SK-N-SH treated with all-trans-retinoic acid at 6 μM for 48 hours (cell line): ENCODE measurements around the gene FRMD4A.
"Not testable (repeated sequence)": the region's sequence is repeated elsewhere in the genome, so short reads cannot be mapped to it uniquely, and the experiment has no call there.

Source experiments
- ATAC-seq: fragments of 200-7000 bp; cut with Tn5 transposase; 3 replicates; pipeline ENCODE4 v1.9.1; 2020; ENCODE audit warnings: mild to moderate bottlenecking, moderate library complexity
- ARNTL ChIP-seq: fragments of 450-650 bp; formaldehyde crosslinking; IDR thresholded peaks from 2 replicates; pipeline ENCODE4 v1.5.0; 2020; ENCODE audit warnings: low read depth, mild to moderate bottlenecking, moderate library complexity, borderline replicate concordance
- BACH2 ChIP-seq: fragments of 250-450 bp; sonication (Bioruptor Pico); IDR thresholded peaks from 2 replicates; pipeline ENCODE4 v1.9.0; 2021; ENCODE audit warnings: mild to moderate bottlenecking, borderline replicate concordance
- CREB5 ChIP-seq: fragments of 250-450 bp; sonication (Bioruptor Pico); IDR thresholded peaks from 2 replicates; pipeline ENCODE4 v1.5.1; 2020; ENCODE audit warnings: low read depth, mild to moderate bottlenecking, moderate library complexity
- CSDC2 ChIP-seq: fragments of 250-450 bp; sonication (Bioruptor Pico); IDR thresholded peaks from 2 replicates; pipeline ENCODE4 v1.5.0; 2020; ENCODE audit warnings: mild to moderate bottlenecking, moderate library complexity
- CSRNP3 ChIP-seq: fragments of 250-450 bp; sonication (Bioruptor Pico); IDR thresholded peaks from 2 replicates; pipeline ENCODE4 v1.5.1; 2021; ENCODE audit warnings: mild to moderate bottlenecking, moderate library complexity
- ESRRG ChIP-seq: fragments of 250-450 bp; sonication (Bioruptor Pico); IDR thresholded peaks from 2 replicates; pipeline ENCODE4 v1.6.1; 2021; ENCODE audit warnings: mild to moderate bottlenecking
- GLIS3 ChIP-seq: fragments of 250-450 bp; sonication (Bioruptor Pico); IDR thresholded peaks from 2 replicates; pipeline ENCODE4 v1.5.0; 2020; ENCODE audit warnings: mild to moderate bottlenecking, moderate library complexity
- ISL1 ChIP-seq: fragments of 250-450 bp; sonication (Bioruptor Pico); IDR thresholded peaks from 2 replicates; pipeline ENCODE4 v2.1.2; 2022; ENCODE audit warnings: mild to moderate bottlenecking, moderate library complexity
- OSR1 ChIP-seq: fragments of 250-450 bp; sonication (Bioruptor Pico); IDR thresholded peaks from 2 replicates; pipeline ENCODE4 v1.8.0; 2022; ENCODE audit warnings: moderate library complexity, mild to moderate bottlenecking, inconsistent platforms
- PATZ1 ChIP-seq: fragments of 250-450 bp; sonication (Bioruptor Pico); IDR thresholded peaks from 2 replicates; pipeline ENCODE4 v1.8.0; 2020; ENCODE audit warnings: mild to moderate bottlenecking, moderate library complexity, borderline replicate concordance
- POU6F1 ChIP-seq: fragments of 250-450 bp; sonication (Bioruptor Pico); IDR thresholded peaks from 2 replicates; pipeline ENCODE4 v1.8.0; 2021; ENCODE audit warnings: low read depth, mild to moderate bottlenecking, moderate library complexity, borderline replicate concordance
- PPARA ChIP-seq: fragments of 250-450 bp; sonication (Bioruptor Pico); IDR thresholded peaks from 2 replicates; pipeline ENCODE4 v1.5.0; 2020; ENCODE audit warnings: mild to moderate bottlenecking, borderline replicate concordance
- RARB ChIP-seq: fragments of 250-450 bp; sonication (Bioruptor Pico); IDR thresholded peaks from 2 replicates; pipeline ENCODE4 v1.8.0; 2021; ENCODE audit warnings: mild to moderate bottlenecking, moderate library complexity
- TCF4 ChIP-seq: fragments of 250-450 bp; sonication (Bioruptor Pico); IDR thresholded peaks from 2 replicates; pipeline ENCODE4 v1.8.0; 2021; ENCODE audit warnings: mild to moderate bottlenecking, moderate library complexity, borderline replicate concordance
- ZC3H10 ChIP-seq: fragments of 250-450 bp; sonication (Bioruptor Pico); IDR thresholded peaks from 2 replicates; pipeline ENCODE4 v1.5.1; 2021; ENCODE audit warnings: mild to moderate bottlenecking, moderate library complexity
- ZFP3 ChIP-seq: fragments of 250-450 bp; sonication (Bioruptor Pico); IDR thresholded peaks from 2 replicates; pipeline ENCODE4 v1.5.0; 2020; ENCODE audit warnings: mild to moderate bottlenecking, moderate library complexity
- ZFP30 ChIP-seq: fragments of 450-650 bp; formaldehyde crosslinking; IDR thresholded peaks from 2 replicates; pipeline ENCODE4 v1.5.0; 2022; ENCODE audit warnings: mild to moderate bottlenecking, moderate library complexity
- ZNF565 ChIP-seq: fragments of 450-650 bp; formaldehyde crosslinking; conservative IDR thresholded peaks from 2 replicates; pipeline ENCODE4 v1.5.0; 2020; ENCODE audit warnings: low read depth, mild to moderate bottlenecking, moderate library complexity
- ZNF70 ChIP-seq: fragments of 450-650 bp; formaldehyde crosslinking; IDR thresholded peaks from 2 replicates; pipeline ENCODE4 v1.5.0; 2020; ENCODE audit warnings: mild to moderate bottlenecking, moderate library complexity
- ZNF8 ChIP-seq: fragments of 450-650 bp; formaldehyde crosslinking; IDR thresholded peaks from 2 replicates; pipeline ENCODE4 v1.5.0; 2020; ENCODE audit warnings: mild to moderate bottlenecking, moderate library complexity
- TF ChIP-seq, protein P1 (sequence below): fragments of 250-450 bp; sonication (Bioruptor Pico); IDR thresholded peaks from 2 replicates; pipeline ENCODE4 v1.5.0; 2020; ENCODE audit warnings: mild to moderate bottlenecking, moderate library complexity

Gene FRMD4A

DNA sequence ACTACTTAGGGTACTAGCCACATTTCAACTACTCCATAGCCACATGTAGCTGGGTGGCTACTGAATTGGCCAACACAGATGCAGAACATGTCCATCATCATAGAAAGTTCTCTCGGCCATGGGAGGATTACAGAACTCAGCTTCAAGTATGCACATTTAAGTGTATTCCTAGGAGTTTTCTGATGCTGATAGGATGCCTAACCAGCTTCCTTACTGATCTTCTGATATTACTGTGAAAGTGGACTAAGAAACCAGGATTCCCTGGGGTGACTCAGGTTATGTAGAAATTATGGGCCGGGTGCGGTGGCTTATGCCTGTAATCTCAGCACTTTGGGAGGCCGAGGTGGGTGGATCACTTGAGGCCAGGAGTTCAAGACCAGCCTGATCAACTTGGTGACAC is 125.5 kb downstream of the FRMD4A start (continued):
- TF ChIP-seq, protein P1, sequence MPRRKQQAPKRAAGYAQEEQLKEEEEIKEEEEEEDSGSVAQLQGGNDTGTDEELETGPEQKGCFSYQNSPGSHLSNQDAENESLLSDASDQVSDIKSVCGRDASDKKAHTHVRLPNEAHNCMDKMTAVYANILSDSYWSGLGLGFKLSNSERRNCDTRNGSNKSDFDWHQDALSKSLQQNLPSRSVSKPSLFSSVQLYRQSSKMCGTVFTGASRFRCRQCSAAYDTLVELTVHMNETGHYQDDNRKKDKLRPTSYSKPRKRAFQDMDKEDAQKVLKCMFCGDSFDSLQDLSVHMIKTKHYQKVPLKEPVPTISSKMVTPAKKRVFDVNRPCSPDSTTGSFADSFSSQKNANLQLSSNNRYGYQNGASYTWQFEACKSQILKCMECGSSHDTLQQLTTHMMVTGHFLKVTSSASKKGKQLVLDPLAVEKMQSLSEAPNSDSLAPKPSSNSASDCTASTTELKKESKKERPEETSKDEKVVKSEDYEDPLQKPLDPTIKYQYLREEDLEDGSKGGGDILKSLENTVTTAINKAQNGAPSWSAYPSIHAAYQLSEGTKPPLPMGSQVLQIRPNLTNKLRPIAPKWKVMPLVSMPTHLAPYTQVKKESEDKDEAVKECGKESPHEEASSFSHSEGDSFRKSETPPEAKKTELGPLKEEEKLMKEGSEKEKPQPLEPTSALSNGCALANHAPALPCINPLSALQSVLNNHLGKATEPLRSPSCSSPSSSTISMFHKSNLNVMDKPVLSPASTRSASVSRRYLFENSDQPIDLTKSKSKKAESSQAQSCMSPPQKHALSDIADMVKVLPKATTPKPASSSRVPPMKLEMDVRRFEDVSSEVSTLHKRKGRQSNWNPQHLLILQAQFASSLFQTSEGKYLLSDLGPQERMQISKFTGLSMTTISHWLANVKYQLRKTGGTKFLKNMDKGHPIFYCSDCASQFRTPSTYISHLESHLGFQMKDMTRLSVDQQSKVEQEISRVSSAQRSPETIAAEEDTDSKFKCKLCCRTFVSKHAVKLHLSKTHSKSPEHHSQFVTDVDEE (CRISPR knock-in tag): no peak
- no peak for TF ChIP-seq ESRRG
- TF ChIP-seq, all 23 proteins: peak for 0

DNA sequence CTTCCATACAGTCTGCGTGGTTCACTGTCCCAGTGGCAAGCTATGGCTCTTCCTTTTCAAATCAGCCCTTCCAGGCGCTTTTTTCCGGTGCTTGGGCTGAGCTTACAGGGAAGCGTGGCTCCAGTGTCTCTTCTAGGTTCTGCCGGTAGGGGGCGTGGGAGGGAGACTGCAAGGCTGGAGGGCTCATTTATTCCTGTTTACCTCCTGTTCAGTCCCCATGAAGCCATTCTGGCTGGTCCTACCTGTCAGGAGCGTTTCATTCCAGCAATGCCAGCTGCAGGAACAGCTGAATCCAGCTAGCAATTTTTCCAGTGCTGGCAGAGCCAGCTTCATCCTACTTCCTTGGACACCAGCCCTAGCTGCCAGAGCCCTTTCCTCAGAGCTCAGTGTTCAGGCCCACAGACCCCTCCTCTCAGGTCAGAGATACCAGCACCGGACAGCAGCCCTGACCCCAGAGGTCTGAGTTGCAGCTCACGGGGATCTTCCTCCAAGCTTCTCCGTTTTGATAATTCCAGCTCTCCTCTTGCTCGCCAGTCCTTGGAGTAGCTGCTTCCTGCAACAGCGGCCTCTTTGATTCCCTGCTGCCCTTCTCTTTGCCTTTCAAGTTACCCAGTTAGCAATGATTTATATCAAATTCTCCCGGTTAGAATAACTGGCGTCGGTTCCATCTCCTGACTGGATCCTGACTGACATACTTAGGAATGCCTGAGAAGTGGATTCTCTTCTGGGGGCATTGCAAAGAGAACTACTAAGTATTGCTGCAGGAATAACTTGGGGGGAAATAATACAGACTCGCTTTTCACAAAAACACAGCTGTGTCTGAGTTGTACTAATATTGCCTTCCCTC is 129.8 kb downstream of the FRMD4A start:
- ATAC-seq: peak; percentile 37; the same call in 1 of the 3 replicates
- TF ChIP-seq CSRNP3: no peak
- no peak for TF ChIP-seq TCF4 (CRISPR knock-in tag)
- no peak for TF ChIP-seq ZNF565 (CRISPR knock-in tag)
- TF ChIP-seq GLIS3 (CRISPR knock-in tag): no peak
- TF ChIP-seq ZC3H10: no peak
- TF ChIP-seq CREB5 (CRISPR knock-in tag): no peak
- no peak for TF ChIP-seq PPARA
- TF ChIP-seq ZFP3 (CRISPR knock-in tag): no peak
- TF ChIP-seq ZNF8 (CRISPR knock-in tag): no peak
- TF ChIP-seq ESRRG: no peak
- no peak for TF ChIP-seq CSDC2 (CRISPR knock-in tag)
- TF ChIP-seq ZFP30 (CRISPR knock-in tag): no peak
- TF ChIP-seq RARB (CRISPR knock-in tag): no peak
- TF ChIP-seq ZNF70 (CRISPR knock-in tag): no peak
- TF ChIP-seq POU6F1 (CRISPR knock-in tag): no peak
- no peak for TF ChIP-seq ISL1 (CRISPR knock-in tag)
- TF ChIP-seq ARNTL (CRISPR knock-in tag): no peak
- TF ChIP-seq OSR1 (CRISPR knock-in tag): no peak
- TF ChIP-seq PATZ1 (CRISPR knock-in tag): no peak

- ATAC-seq: not testable (repeated sequence)
Observed at GRCh38 chr10:14199098-14199497, 131.6 kb downstream of the FRMD4A start.

- no peak for ATAC-seq
- TF ChIP-seq CSDC2 (CRISPR knock-in tag) (no peak), ESRRG (no peak), ZFP3 (CRISPR knock-in tag) (no peak), BACH2 (no peak), ARNTL (CRISPR knock-in tag) (no peak), ZNF8 (CRISPR knock-in tag) (no peak), ZNF565 (CRISPR knock-in tag) (no peak)
- TF ChIP-seq, all 23 proteins: peak for 0
Observed at GRCh38 chr10:14198078-14198477, 132.6 kb downstream of the FRMD4A start.
